Chondrocyte (in vitro differentiated cells): ENCODE data around the gene PPP2R2C. TPM values are rescaled to one million over a fixed set of nuclear protein-coding genes. Genes with fewer than 3 reads are reported as not detected.

Source experiments
- DNase-seq: peaks from one replicate; pipeline ENCODE4 v3.0.0; 2021; ENCODE audit warnings: mixed read lengths, low spot score
- H3K27ac Mint-ChIP-seq: one replicate; pipeline ENCODE4 v1.8.0; 2021; ENCODE audit warnings: mild to moderate bottlenecking, moderate library complexity, mixed read lengths; ENCODE audit not compliant: unreplicated experiment
- H3K27me3 Mint-ChIP-seq: 2 replicates; pipeline ENCODE4 v1.8.0; 2021; ENCODE audit warnings: low read depth, mixed read lengths
- H3K36me3 Mint-ChIP-seq: 2 replicates; pipeline ENCODE4 v1.8.0; 2021; ENCODE audit warnings: low read depth, mixed read lengths
- H3K4me1 Mint-ChIP-seq: 2 replicates; pipeline ENCODE4 v1.8.0; 2021; ENCODE audit warnings: low read depth, mild to moderate bottlenecking, mixed read lengths
- H3K4me3 Mint-ChIP-seq: one replicate; pipeline ENCODE4 v1.8.0; 2021; ENCODE audit warnings: mild to moderate bottlenecking, moderate library complexity, mixed read lengths; ENCODE audit not compliant: unreplicated experiment
- H3K9me3 Mint-ChIP-seq: 2 replicates; pipeline ENCODE4 v1.8.0; 2021; ENCODE audit warnings: low read depth, mixed read lengths
- total RNA-seq: library from RNA; stranded (reverse); gene quantifications from 3 replicates; pipeline ENCODE4 v1.2.1, GENCODE V29; 2021
- TF ChIP-seq, protein P1 (sequence below): fragments of 200-600 bp; sonication (generic); IDR thresholded peaks from 2 replicates; pipeline ENCODE4 v1.5.0; 2021; ENCODE audit warnings: antibody characterized with exemption, mild to moderate bottlenecking, moderate library complexity

Gene PPP2R2C
- total RNA-seq, 1 donor from 2014 or later: 0.10 TPM

DNA sequence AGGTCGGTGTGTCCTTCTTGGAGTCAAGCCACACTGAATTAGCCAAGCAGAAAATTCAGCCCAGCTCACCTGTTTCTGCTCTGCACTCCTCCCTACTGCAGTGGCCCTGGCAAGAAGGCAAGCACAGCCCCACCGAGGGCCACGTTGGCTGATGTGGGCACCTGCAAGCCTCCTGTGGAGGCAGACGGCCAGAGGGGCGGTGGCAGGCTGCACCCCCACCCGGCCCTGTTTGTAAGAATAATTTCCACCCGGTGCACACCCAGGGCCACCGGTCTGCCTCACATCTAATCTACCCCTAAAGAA is 18.8 kb downstream of the PPP2R2C start:
- peaks cover 54% of the 10 kb centered on the region for H3K27me3 Mint-ChIP-seq
- H3K36me3 Mint-ChIP-seq: no peaks in the 10 kb centered on the region
- TF ChIP-seq, protein P1, sequence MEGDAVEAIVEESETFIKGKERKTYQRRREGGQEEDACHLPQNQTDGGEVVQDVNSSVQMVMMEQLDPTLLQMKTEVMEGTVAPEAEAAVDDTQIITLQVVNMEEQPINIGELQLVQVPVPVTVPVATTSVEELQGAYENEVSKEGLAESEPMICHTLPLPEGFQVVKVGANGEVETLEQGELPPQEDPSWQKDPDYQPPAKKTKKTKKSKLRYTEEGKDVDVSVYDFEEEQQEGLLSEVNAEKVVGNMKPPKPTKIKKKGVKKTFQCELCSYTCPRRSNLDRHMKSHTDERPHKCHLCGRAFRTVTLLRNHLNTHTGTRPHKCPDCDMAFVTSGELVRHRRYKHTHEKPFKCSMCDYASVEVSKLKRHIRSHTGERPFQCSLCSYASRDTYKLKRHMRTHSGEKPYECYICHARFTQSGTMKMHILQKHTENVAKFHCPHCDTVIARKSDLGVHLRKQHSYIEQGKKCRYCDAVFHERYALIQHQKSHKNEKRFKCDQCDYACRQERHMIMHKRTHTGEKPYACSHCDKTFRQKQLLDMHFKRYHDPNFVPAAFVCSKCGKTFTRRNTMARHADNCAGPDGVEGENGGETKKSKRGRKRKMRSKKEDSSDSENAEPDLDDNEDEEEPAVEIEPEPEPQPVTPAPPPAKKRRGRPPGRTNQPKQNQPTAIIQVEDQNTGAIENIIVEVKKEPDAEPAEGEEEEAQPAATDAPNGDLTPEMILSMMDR: no peak
- no peaks in the 10 kb centered on the region for H3K4me1 Mint-ChIP-seq
- H3K27ac Mint-ChIP-seq: no peak overlapping the region
- H3K9me3 Mint-ChIP-seq: peaks cover 2% of the 10 kb centered on the region
- no peak overlapping the region for H3K4me3 Mint-ChIP-seq
- no peak for DNase-seq

GRCh38 chr4:6452897-6453687 is 19.3 kb downstream of the PPP2R2C start:
- Mint-ChIP-seq H3K27me3 (peaks cover 55% of the 10 kb centered on the region), H3K9me3 (no peaks in the 10 kb centered on the region), H3K4me3 (no peak overlapping the region), H3K36me3 (no peaks in the 10 kb centered on the region), H3K27ac (no peak overlapping the region), H3K4me1 (no peaks in the 10 kb centered on the region)
- no peak for DNase-seq
- TF ChIP-seq, protein P1: no peak

DNA sequence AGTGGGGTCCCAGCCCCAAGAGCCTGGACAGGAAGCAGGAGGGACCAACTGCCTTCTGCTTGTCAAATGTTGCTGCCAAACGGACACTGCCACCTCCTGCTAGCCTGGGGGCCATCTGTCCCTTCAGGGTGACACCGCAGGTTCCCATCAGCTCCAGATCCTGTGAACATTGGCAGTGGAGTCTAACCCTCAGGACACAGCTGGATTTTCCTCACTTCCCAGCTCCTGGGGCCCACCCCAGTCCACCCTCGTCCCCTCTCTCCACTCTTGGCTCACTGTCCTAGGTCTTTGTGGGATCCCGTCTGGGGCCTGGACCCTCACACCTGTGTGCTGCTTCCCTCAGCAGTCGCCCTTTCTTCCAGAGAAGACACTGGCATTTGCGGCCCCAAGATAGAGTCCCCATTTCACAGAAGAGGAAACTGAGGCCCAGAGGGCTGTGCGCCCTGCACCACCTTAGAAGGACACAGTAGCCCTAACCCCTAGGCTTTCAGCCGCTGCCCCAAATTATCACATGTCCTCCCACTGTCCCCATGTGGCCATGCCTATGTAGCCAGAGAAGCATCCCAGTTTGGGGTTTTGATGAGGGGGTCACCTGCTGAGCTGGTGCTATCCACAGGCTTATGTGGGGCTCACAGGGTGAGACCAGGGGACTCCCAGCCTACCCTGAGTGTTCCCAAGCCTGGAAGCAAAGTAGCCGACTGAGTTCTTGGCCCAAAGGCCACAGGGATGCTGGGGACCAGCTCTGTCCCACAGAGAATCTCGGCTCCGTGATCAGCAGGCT is 20.1 kb downstream of the PPP2R2C start:
- Mint-ChIP-seq H3K27ac (no peak overlapping the region), H3K36me3 (no peaks in the 10 kb centered on the region)
- TF ChIP-seq, protein P1: no peak

DNA sequence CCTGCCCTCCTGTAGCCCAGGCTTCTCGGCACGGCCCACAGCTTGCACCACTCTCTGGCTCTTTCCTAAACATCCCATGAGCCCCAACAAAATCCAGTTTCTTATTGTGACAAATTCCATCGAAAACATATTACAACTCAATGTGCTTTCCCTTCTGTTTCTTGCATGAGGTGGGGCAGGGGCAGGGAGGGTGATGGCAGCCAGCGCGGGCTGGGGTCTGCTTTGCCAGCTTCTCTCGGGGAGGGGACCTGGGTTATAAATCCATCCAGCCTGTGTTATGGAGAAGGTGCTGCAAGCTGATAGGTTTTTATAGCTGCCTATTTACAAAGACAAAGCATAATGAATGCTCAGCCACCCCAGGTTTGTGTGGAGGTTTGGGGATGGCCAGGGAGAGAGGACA is 21.1 kb downstream of the PPP2R2C start:
- H3K4me1 Mint-ChIP-seq: peaks cover 6% of the 10 kb centered on the region
- no peak overlapping the region for H3K4me3 Mint-ChIP-seq
- H3K27me3 Mint-ChIP-seq: peaks cover 65% of the 10 kb centered on the region
- H3K9me3 Mint-ChIP-seq: no peaks in the 10 kb centered on the region
- no peak for DNase-seq
- H3K27ac Mint-ChIP-seq: no peak overlapping the region
- TF ChIP-seq, protein P1: no peak
- no peaks in the 10 kb centered on the region for H3K36me3 Mint-ChIP-seq

More for the DNA sequence above, 20.1 kb downstream of the PPP2R2C start:
- Mint-ChIP-seq H3K9me3 (no peaks in the 10 kb centered on the region), H3K27me3 (peaks cover 58% of the 10 kb centered on the region), H3K4me1 (no peaks in the 10 kb centered on the region), H3K4me3 (no peak overlapping the region)
- DNase-seq: no peak

- Mint-ChIP-seq H3K4me1 (peaks cover 6% of the 10 kb centered on the region), H3K36me3 (no peaks in the 10 kb centered on the region), H3K27me3 (peaks cover 66% of the 10 kb centered on the region), H3K4me3 (no peak overlapping the region), H3K9me3 (no peaks in the 10 kb centered on the region), H3K27ac (no peak overlapping the region)
- TF ChIP-seq, protein P1: no peak
- no peak for DNase-seq
Measured at GRCh38 chr4:6450709-6451108, 21.7 kb downstream of the PPP2R2C start.
